Measurements from ENCODE around the gene MEFV. TPM values are rescaled to one million over a fixed set of nuclear protein-coding genes. Genes with fewer than 3 reads are reported as not detected.
A peak's percentile ranks its signal among the peaks of the same experiment; 100 is the strongest.
"Not testable (repeated sequence)": the region's sequence is repeated elsewhere in the genome, so short reads cannot be mapped to it uniquely, and the experiment has no call there.

The MEFV gene
- total and polyA plus RNA-seq, 4 donors = 1.3 to 21.7 (median 8.1) TPM

DNA sequence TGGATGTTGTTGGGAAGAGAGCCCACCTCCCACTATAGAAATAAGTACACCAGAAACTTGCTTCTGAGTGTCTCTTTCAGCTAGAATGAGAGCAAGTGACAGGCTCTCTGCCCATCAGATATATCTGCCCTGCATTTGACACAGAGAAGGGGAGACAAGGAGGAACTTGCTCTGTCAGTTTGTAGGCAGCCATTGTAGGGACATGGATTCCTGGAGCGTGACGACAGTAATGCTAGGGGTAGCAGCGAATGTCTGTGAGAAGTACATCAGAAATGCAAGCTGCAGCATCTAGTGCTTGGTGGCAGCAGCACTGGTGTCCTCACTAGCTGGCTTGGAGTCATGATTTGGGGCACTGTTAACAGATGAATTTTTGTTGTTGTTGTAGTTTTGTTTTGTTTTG lies 44.4 kb downstream of the MEFV start:
- H3K27me3 ChIP-seq (ENCODE audit: control insufficient read depth in 3 of 3, insufficient read depth in 3 of 3, low read length in 2 of 3) = no peaks in the 10 kb centered on the region
- no peak overlapping the region for H3K4me3 ChIP-seq
- H3K9ac ChIP-seq (ENCODE audit: insufficient read depth in 1 of 2, low read length in 2 of 2) = no peak overlapping the region
- TF ChIP-seq, protein P1, sequence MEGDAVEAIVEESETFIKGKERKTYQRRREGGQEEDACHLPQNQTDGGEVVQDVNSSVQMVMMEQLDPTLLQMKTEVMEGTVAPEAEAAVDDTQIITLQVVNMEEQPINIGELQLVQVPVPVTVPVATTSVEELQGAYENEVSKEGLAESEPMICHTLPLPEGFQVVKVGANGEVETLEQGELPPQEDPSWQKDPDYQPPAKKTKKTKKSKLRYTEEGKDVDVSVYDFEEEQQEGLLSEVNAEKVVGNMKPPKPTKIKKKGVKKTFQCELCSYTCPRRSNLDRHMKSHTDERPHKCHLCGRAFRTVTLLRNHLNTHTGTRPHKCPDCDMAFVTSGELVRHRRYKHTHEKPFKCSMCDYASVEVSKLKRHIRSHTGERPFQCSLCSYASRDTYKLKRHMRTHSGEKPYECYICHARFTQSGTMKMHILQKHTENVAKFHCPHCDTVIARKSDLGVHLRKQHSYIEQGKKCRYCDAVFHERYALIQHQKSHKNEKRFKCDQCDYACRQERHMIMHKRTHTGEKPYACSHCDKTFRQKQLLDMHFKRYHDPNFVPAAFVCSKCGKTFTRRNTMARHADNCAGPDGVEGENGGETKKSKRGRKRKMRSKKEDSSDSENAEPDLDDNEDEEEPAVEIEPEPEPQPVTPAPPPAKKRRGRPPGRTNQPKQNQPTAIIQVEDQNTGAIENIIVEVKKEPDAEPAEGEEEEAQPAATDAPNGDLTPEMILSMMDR (IDR thresholded peaks at IDR 0.05; ENCODE audit: control extremely low read depth, extremely low read depth) = no peak
- WGBS, 2 donors = 88 to 92% methylated on average over 3 of the region's 3 CpGs
- H3K27ac ChIP-seq (ENCODE audit: low read depth in 1 of 2, low read length in 1 of 2) = no peak overlapping the region
- H3K4me1 ChIP-seq (ENCODE audit: control insufficient read depth in 5 of 5, insufficient read depth in 5 of 5, low read length in 5 of 5) = no peaks in the 10 kb centered on the region
- H3K9me3 ChIP-seq (ENCODE audit: control insufficient read depth in 4 of 4, insufficient read depth in 3 of 4, low read length in 3 of 4) = peaks cover 0 to 40% (median 0%) of the 10 kb centered on the region in 4 donors
- DNase-seq (no peak), ATAC-seq (ENCODE audit: insufficient read depth, low FRiP score) (no peak)
- no peaks in the 10 kb centered on the region for H3K36me3 ChIP-seq (ENCODE audit: control insufficient read depth in 4 of 4, insufficient read depth in 4 of 4, low read length in 4 of 4)

DNA sequence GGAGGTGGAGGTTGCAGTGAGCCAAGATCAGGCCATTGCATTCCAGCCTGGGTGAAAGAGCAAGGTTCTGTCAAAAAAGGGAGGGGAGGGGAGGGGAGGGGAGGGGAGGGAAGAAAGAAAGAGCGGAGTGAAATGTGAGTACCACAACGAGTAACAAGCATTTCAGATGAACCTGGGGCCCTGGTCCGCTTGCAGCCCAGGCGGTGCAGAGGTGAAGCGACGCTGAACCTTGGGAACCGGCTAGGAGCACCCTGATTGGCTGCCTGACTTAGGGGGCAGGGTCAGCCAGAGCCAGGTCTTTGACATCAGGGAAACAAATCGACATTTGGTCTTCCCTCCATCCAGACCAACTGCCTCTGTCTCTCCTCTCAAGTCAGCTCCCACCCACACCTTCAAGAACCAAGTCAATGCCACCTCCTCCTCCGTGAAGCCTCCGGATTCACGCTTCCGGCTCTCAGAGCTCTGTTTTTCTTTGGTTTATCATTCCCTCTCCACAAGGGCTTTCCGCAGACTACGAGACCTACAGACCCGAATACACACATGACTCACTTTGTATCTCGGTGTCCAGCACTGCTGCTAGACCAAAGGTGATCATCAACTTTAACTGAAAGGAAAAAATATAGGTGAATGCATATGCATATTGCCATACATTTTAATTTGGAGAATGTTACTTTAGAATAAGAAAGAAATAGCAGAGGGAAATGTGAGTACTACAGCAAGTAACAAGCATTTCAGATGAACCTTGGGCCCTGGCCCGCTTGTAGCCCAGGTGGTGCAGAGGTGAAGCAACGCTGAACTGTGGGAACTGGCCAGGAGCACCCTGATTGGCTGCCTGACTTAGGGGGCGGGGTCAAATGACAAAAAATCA lies 49.1 kb downstream of the MEFV start:
- no peak overlapping the region for H3K27ac ChIP-seq (ENCODE audit: low read depth in 1 of 2, low read length in 1 of 2)
- peaks cover 0 to 37% (median 1%) of the 10 kb centered on the region in 4 donors for H3K9me3 ChIP-seq (ENCODE audit: control insufficient read depth in 4 of 4, insufficient read depth in 3 of 4, low read length in 3 of 4)
- no peaks in the 10 kb centered on the region for H3K4me1 ChIP-seq (ENCODE audit: control insufficient read depth in 5 of 5, insufficient read depth in 5 of 5, low read length in 5 of 5)
- no peak for ATAC-seq (ENCODE audit: insufficient read depth, low FRiP score)
- no peaks in the 10 kb centered on the region for H3K27me3 ChIP-seq (ENCODE audit: control insufficient read depth in 3 of 3, insufficient read depth in 3 of 3, low read length in 2 of 3)
- DNase-seq = no peak
- no peak overlapping the region for H3K9ac ChIP-seq (ENCODE audit: insufficient read depth in 1 of 2, low read length in 2 of 2)
- no peak overlapping the region for H3K4me3 ChIP-seq
- 68 to 80% methylated on average over 19 of the region's 19 CpGs for WGBS, 2 donors
- no peaks in the 10 kb centered on the region for H3K36me3 ChIP-seq (ENCODE audit: control insufficient read depth in 4 of 4, insufficient read depth in 4 of 4, low read length in 4 of 4)
- TF ChIP-seq, protein P1 (IDR thresholded peaks at IDR 0.05; ENCODE audit: control extremely low read depth, extremely low read depth) = no peak

DNA sequence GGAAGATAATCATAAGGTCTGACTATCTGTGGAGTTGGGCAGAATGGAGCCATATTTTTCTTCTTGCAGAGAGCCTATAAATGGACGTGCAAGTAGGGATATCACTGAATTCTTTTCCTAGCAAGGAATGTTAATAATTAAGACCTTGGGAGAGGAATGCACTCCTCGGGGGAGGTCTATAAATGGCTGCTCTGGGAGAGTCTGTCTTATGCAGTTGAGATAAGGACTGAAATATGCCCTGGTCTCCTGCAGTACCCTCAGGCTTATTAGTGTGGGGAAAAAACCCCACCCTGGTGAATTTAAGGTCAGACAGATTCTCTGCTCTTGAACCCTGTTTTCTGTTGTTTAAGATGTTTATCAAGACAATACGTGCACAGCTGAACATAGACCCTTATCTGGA lies 50.5 kb downstream of the MEFV start:
- H3K4me1 ChIP-seq (ENCODE audit: control insufficient read depth in 5 of 5, insufficient read depth in 5 of 5, low read length in 5 of 5); H3K27ac ChIP-seq (ENCODE audit: low read depth in 1 of 2, low read length in 1 of 2); H3K9ac ChIP-seq (ENCODE audit: insufficient read depth in 1 of 2, low read length in 2 of 2); H3K27me3 ChIP-seq (ENCODE audit: control insufficient read depth in 3 of 3, insufficient read depth in 3 of 3, low read length in 2 of 3); ATAC-seq (ENCODE audit: insufficient read depth, low FRiP score); H3K4me3 ChIP-seq; H3K36me3 ChIP-seq (ENCODE audit: control insufficient read depth in 4 of 4, insufficient read depth in 4 of 4, low read length in 4 of 4); DNase-seq: not testable (repeated sequence)
- H3K9me3 ChIP-seq (ENCODE audit: control insufficient read depth in 4 of 4, insufficient read depth in 3 of 4, low read length in 3 of 4) = peaks cover 0 to 36% (median 1%) of the 10 kb centered on the region in 4 donors
- 56 to 68% methylated on average over 3 of the region's 3 CpGs for WGBS, 2 donors

DNA sequence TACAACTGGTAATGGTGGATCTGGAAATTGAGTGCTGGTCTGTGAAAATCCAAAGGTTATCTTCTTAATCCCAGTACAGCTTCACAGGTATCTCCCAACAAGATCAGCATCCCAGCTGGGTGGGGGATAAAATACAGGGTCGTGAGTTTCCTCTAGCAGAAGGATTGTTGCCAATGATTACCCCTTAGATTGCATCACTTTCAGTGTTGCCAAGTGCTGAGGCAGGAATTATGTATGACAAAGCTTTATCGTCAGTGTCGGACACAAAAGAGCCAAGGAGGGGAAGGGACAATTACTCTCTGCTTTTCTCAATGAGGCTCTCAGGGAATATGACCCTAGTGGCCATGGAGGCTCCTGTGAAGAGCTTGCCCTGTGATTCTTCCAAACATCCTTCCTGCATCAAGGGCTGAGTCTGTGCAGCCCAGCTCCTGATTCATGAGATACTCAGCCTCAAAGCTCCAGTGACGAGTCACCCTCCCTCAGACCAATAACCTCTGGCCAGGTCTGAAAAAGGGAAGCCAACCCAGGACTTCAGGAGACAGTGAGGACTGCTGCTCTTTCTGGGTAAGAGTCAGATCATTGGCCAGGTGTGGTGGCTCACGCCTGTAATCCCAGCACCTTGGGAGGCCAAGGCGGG lies 53.4 kb downstream of the MEFV start:
- Histone ChIP-seq H3K36me3 (ENCODE audit: control insufficient read depth in 4 of 4, insufficient read depth in 4 of 4, low read length in 4 of 4) (no peaks in the 10 kb centered on the region), H3K9ac (ENCODE audit: insufficient read depth in 1 of 2, low read length in 2 of 2) (no peak overlapping the region), H3K27ac (ENCODE audit: low read depth in 1 of 2, low read length in 1 of 2) (no peak overlapping the region), H3K9me3 (ENCODE audit: control insufficient read depth in 4 of 4, insufficient read depth in 3 of 4, low read length in 3 of 4) (peaks cover 0 to 29% (median 1%) of the 10 kb centered on the region in 4 donors), H3K4me1 (ENCODE audit: control insufficient read depth in 5 of 5, insufficient read depth in 5 of 5, low read length in 5 of 5) (no peaks in the 10 kb centered on the region), H3K4me3 (no peak overlapping the region), H3K27me3 (ENCODE audit: control insufficient read depth in 3 of 3, insufficient read depth in 3 of 3, low read length in 2 of 3) (peaks cover 0 to 8% (median 3%) of the 10 kb centered on the region in 3 donors)
- 61 to 68% methylated on average over 6 of the region's 6 CpGs for WGBS, 2 donors
- ATAC-seq (ENCODE audit: insufficient read depth, low FRiP score) (no peak), DNase-seq (peak in 1 of 3 donors; percentile 13)
- TF ChIP-seq, protein P1 (IDR thresholded peaks at IDR 0.05; ENCODE audit: control extremely low read depth, extremely low read depth) = no peak

Measured in lung (tissue), 12 donors.